Activated CD4-positive, CD25-positive, alpha-beta regulatory T cell treated with anti-CD3 and anti-CD28 coated beads, Interleukin-2, amount 50 U/mL, for 72 hours (primary cell): ENCODE measurements around the gene TGFB3.

Experiments used
- DNase-seq: peaks from one replicate; pipeline ENCODE4 v3.0.0; 2021

TGFB3 gene

DNA sequence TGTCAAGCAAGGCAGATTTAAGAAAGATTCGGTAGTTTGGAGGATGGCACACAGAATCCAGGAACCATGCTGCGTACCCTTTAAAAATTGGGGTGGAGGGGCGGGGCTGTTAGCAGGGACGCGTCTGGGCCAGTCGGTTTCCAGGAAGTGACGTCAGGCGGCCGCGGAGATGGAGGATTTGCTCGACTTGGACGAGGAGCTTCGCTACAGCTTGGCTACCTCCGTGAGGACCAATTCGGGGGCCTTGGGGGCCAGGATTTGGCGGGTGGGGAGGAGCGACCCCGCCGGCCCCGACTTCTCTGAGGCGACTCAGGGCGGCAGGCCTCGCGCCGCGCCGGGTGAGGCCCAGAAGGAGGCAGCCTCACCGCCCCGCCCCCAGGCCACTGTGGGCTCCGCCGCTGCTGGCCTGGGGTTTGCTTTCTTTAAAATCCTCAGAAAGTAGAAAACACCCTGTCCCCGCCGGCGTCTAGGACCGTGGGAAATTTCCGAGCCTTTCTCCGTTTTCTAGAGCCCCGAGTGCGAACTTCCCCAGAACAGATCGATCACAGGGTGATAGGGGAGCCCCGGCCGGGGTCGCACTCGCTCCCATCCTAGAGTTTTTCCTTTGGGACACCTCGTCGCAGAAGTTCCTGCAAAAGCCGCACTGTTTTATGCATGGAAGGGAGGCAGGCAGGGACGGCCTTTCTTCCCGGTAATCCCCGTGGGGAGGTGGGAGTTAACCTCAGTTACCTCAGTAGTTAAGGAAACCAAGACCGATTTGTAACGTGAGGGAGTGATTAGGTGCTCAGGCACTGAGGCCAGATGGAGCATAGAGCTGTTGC lies 4.0 kb upstream of the TGFB3 start, which contains the start of gene IFT43:
Gene IFT43 (plus strand): TSS at position 146 of the 821 bp plus-strand sequence. CDS start 24 bp downstream, at position 170.
- DNase-seq, result peak; percentile 88

- DNase-seq, result no peak
Observed at GRCh38 chr14:75984674-75985073, 2.9 kb upstream of the TGFB3 start.

- no peak for DNase-seq
Observed at GRCh38 chr14:75983019-75983358, 1.2 kb upstream of the TGFB3 start.

DNA sequence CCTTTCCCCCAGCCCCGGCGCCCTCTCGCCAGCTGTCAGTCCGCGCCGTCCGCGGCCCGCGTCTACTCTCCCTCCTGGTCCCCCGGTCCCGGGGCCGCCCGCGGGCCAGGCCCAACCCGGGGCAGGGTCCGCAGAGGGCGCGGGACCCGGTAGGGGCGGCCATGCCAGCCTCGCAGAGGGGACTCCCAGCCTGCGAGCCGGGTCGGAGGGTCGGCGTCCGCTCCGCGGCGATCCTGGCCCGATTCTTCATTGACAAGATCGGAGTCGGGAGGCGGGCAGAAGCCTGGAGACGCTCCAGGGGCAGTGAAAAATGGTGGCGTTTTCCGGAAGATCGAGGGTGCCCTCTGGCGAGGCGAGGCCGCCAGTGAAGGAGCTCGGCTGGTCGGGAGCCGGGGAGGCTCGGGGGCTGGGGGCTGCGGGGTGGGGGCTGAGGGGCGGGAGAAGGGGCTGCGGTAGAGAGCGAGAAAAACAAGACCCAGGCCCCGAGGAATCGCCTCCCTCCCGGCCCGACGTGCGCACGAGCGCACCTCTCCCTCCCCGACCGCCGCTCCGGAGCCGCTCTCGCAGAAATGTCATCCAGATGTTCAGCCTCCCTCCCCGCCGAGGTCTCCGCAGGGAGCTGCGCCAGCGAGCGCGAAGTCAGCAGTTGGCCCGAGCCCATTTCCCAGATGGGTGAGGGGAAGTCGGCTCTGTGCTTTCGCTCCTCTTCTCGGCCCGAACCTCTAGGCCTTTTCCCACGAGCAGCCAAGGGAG lies 647 bp upstream of the TGFB3 start:
- DNase-seq, result peak; percentile 77

DNA sequence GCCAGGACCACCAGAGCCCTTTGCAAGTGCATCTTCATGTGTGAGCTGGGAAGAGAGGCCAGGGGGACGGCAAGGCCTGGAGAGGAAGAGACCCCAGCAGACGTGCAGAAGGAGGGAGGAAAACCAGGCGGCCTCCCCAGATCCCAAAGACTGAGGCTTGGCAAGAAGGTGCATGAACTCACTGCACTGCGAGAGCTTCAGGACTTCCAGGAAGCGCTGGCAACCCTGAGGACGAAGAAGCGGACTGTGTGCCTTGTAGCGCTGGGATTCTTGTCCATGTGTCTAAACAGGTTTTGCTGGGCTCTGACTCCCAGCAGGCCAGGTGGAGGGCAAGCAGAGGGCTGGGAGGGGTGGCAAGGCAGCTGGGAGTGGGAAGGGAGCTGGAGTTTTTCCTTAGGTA lies 939 bp downstream of the TGFB3 start:
- no peak for DNase-seq

- DNase-seq, result no peak
Observed at GRCh38 chr14:75979648-75980565, 1.9 kb downstream of the TGFB3 start.

DNA sequence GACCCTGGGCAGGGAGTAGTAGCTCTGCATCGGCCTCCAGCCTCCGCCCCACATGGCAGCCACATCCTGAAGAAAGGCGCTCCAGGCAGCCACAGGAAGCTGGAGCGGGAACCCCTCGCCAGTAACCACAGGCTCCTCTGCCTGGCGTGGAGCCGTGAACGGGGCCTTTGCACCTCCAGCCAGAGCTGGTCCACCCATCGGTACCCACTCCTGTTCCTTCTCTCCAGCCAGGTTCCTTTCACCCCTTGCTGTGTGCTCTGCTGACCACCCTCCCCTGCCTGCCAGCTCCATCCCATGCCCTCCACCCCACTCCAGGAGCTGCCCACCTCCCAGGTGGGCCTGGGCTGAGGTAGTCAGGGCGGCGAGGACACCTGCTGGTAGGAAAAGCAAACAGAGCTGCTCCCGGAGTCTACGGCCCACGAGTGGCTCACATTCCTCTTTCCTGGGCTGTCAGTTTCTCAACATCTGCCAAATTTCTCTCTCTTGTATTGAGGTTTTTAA lies 2.7 kb downstream of the TGFB3 start:
- no peak for DNase-seq

DNA sequence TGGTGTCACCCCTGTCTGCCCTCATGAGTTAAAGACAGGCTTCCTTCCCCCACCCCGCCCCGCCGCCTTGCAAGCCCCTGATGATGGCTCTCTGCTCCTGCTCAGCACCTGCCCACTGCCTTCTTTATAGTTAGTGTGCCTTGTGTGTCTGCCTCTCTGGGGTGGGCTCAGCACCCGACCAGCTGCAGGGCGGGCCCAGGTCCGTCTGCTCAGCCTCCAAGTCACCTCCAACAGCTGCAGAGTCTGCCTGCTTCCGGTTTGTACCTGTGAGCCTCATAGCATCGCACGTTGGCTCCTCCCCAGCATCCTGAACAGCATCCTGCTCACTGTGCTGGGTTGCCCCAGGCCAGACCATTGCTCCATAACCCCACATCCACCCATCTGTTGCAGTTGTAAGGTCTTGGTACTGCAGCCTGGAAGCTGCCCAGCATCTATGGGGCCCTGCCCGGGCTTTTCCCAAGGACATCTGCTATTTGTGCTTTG lies 3.5 kb downstream of the TGFB3 start:
- DNase-seq, result no peak

- no peak for DNase-seq
Observed at GRCh38 chr14:75977582-75977943, 4.2 kb downstream of the TGFB3 start.

- DNase-seq, result no peak
Observed at GRCh38 chr14:75976826-75977581, 4.8 kb downstream of the TGFB3 start.

DNA sequence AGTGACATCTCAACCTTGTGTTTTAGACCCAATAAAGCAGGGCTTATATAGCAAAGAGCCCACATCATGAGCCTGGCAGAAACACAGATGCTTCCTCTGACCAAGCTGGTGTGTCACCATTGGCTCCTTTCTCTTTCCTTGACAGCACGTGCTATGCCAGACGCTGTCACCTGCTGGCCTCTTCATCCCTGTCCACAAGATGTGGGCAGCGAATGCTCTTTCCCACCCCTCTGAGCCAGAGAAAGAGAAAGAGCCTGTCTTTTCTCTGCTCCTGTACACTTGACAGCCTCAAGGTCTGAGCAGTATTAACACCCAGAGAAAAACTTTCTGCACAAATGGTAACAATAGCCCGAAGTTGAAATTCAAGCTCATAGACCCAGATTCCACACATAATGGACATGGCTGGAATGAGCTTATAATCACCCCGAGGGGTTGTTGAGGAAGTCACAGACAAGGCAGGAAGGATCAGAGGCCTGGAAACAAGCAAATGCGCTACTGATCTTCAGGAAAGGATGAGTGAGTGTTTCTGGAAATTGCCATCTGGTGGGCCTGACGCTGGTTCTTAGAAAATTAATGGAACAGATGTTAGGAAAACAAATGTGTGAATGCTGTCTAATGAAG lies 8.9 kb downstream of the TGFB3 start:
- no peak for DNase-seq

DNA sequence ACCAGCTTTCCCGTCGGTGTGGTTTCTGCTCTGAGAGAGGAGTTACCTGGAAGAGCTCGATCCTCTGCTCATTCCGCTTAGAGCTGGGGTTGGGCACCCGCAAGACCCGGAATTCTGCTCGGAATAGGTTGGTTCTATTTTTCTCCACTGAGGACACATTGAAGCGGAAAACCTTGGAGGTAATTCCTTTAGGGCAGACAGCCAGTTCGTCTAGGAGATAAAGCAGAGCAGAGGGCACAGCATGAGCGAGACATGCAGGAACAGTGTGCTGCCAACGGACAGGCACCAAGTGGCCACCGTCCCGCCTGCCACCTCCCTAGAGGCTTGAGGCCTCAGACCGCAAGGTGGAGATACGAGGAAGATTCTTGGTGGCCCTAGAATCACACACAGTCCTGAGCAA lies 10.3 kb downstream of the TGFB3 start:
- no peak for DNase-seq

- no peak for DNase-seq
Observed at GRCh38 chr14:75970989-75971388, 10.8 kb downstream of the TGFB3 start.

DNA sequence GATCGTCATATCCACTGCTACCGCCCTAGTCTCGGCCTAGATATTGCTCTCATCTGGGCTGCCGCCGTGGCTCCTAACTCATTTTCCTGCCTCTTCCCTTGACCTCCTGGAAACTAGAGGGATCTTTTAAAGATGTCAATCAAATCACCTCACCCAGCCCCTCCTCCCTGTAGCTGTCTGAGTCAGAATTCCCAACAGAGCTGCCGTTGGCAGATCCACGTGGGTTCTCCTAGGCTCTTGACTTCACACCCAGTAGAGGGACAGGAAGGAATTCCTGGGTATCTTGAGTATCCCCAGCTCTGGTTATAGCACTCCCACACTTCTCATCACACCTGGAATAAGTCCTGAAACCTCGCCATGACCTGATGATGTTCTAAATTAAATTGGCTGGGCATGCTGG lies 11.9 kb downstream of the TGFB3 start:
- no peak for DNase-seq

DNA sequence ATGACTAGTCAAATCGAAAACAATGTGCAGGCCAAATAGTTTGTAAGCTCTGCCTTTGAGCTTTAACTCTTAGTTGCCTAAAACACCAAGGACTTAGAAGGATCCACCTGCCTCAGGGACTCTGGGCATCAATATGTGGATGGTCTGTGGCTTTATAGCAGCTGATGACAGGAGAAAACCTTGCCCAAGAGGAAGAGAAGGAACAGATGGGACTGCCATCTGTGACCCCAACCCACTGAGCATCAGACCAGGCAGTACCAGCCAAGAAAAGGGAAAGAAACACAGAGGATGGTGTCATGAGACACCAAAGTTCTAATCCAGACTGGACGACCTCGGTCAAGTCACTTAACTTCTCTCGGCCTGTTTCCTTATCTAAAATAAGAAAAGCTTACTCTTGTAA lies 12.7 kb downstream of the TGFB3 start:
- no peak for DNase-seq

- DNase-seq, result no peak
Observed at GRCh38 chr14:75968456-75968855, 13.3 kb downstream of the TGFB3 start.

- no peak for DNase-seq
Observed at GRCh38 chr14:75967866-75968265, 13.9 kb downstream of the TGFB3 start.

GRCh38 chr14:75961662-75962061 lies 20.1 kb downstream of the TGFB3 start:
- DNase-seq, result no peak

DNA sequence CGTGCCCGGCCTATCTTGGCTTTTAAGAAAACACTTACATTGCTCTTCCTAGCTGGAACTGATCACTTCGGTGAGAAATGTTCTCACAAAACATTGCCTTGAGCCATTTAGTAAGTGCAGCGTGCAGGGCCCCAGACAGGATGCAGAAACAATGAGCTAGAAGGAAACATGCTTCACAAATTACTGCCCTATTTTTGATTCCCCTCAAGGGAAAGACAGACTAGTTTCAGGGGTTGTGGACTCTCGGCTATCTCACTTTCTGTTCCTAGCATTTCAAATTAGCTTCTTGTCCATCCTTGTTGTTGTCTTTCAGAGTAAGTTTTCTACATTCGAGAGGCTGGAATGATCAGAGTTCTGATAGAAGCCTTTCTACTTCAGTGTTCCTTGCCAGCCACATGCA lies 21.6 kb downstream of the TGFB3 start:
- DNase-seq, result no peak

DNA sequence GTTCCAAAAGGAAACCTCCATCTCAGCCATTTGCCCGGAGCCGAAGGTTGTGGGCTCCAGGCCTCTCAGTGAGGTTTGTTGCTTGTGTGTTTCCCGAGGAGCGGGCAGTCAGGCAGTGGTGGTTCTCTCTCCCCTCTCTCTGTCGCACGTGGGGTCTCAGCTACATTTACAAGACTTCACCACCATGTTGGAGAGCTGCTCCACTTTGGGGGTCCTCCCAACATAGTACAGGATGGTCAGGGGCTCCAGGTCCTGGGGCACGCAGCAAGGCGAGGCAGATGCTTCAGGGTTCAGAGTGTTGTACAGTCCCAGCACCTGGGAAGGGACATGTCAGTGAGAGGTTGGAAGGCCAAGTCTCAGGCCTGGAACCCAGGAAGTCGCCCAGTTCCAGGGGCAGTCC lies 22.8 kb downstream of the TGFB3 start:
- no peak for DNase-seq

GRCh38 chr14:75952489-75952888 lies 29.3 kb downstream of the TGFB3 start:
- no peak for DNase-seq

- no peak for DNase-seq
Observed at GRCh38 chr14:75946785-75947184, 35.0 kb downstream of the TGFB3 start.
